Measurements from ENCODE around the gene MIPOL1. TPM values are rescaled to one million over a fixed set of nuclear protein-coding genes. Genes with fewer than 3 reads are reported as not detected.
A peak's percentile ranks its signal among the peaks of the same experiment; 100 is the strongest.

The MIPOL1 gene
- total and polyA plus RNA-seq, 2 of the 13 experiments (the other 11 are each of a cell fraction or from before 2014, with no cell fraction given): 8.6 to 34.2 TPM

DNA sequence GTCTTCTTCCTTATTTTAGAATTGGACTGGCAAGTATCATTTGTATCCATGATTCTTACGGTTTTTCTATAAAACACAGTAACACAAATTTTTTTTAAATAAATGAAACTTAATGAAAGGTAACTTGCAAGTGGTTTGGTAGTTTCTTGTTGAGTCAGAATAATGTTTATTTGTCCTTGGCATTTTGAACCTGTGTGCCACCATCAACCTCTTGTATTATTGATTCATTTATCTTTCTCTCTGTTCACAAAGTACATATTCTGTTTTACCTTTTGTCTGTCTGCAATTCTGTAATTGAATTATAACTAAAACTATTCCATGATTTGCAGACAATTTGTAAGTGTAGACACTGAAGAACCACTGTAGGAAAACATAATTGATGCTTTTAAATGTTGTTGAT is 54.7 kb downstream of the MIPOL1 start (continued):
- TF ChIP-seq CHD4 (IDR thresholded peaks at IDR 0.05; ENCODE audit: borderline replicate concordance, low read length) (peak; percentile 46; the same call in 1 of the 2 replicates), ZNF549 (CRISPR knock-in tag; IDR thresholded peaks at IDR 0.05) (peak; percentile 57; the same call in 1 of the 2 replicates), ATF4 (CRISPR knock-in tag; IDR thresholded peaks at IDR 0.05) (0 out of 4 replicates have a peak, but pooled peaks of 1 of the 2 experiments have one; percentile 11), CEBPG (CRISPR knock-in tag; IDR thresholded peaks at IDR 0.05) (no peak), ZNF235 (CRISPR knock-in tag; IDR thresholded peaks at IDR 0.05; ENCODE audit: borderline replicate concordance) (no peak), MED13 (CRISPR knock-in tag; IDR thresholded peaks at IDR 0.05) (no peak), ZNF24 (IDR thresholded peaks at IDR 0.05) (peak; percentile 45; the same call in 1 of the 2 replicates), AHDC1 (CRISPR knock-in tag; IDR thresholded peaks at IDR 0.05; ENCODE audit: borderline replicate concordance) (peak; percentile 80; the same call in 1 of the 2 replicates), ETV6 (CRISPR knock-in tag; conservative IDR thresholded peaks at IDR 0.05) (no peak), ZBTB1 (CRISPR knock-in tag; IDR thresholded peaks at IDR 0.05; ENCODE audit: borderline replicate concordance) (no peak), NAIF1 (CRISPR knock-in tag; IDR thresholded peaks at IDR 0.05; ENCODE audit: borderline replicate concordance) (no peak), NR2F1 (CRISPR knock-in tag; IDR thresholded peaks at IDR 0.05) (peak; percentile 35 to 87; a peak in 2 of 4 replicates), FOXP1 (IDR thresholded peaks at IDR 0.05) (no peak), FOXP1 (CRISPR knock-in tag; IDR thresholded peaks at IDR 0.05) (peak; percentile 81), NR2F6 (IDR thresholded peaks at IDR 0.05) (peak; percentile 69), NR2F6 (CRISPR knock-in tag; IDR thresholded peaks at IDR 0.05) (no peak), ZNF660 (CRISPR knock-in tag; IDR thresholded peaks at IDR 0.05; ENCODE audit: borderline replicate concordance, low read depth) (no peak), ELF3 (CRISPR knock-in tag; IDR thresholded peaks at IDR 0.05) (peak; percentile 21; the same call in 1 of the 2 replicates), BCL6 (CRISPR knock-in tag; IDR thresholded peaks at IDR 0.05) (peak; percentile 59; the same call in 1 of the 2 replicates), GATAD2A (CRISPR knock-in tag; IDR thresholded peaks at IDR 0.05) (peak; percentile 92), ZKSCAN8 (CRISPR knock-in tag; IDR thresholded peaks at IDR 0.05; ENCODE audit: borderline replicate concordance) (peak; percentile 62; the same call in 1 of the 2 replicates)
- TF ChIP-seq, protein P1, sequence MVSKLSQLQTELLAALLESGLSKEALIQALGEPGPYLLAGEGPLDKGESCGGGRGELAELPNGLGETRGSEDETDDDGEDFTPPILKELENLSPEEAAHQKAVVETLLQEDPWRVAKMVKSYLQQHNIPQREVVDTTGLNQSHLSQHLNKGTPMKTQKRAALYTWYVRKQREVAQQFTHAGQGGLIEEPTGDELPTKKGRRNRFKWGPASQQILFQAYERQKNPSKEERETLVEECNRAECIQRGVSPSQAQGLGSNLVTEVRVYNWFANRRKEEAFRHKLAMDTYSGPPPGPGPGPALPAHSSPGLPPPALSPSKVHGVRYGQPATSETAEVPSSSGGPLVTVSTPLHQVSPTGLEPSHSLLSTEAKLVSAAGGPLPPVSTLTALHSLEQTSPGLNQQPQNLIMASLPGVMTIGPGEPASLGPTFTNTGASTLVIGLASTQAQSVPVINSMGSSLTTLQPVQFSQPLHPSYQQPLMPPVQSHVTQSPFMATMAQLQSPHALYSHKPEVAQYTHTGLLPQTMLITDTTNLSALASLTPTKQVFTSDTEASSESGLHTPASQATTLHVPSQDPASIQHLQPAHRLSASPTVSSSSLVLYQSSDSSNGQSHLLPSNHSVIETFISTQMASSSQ (IDR thresholded peaks at IDR 0.05; ENCODE audit: low read depth): 0 out of 2 replicates have a peak, but pooled peaks have one; percentile 27
- TF ChIP-seq, protein P1 (CRISPR knock-in tag; IDR thresholded peaks at IDR 0.05; ENCODE audit: borderline replicate concordance): no peak
